AG10803 (cell line): ENCODE measurements around the gene PIWIL1.

Experiments
- DNase-seq: peaks from one replicate; pipeline ENCODE4 v3.0.0; 2010; ENCODE audit warnings: low read depth
- H3K4me3 ChIP-seq: 2 replicates; pipeline ENCODE4 v1.5.1; 2011; ENCODE audit warnings: mild to moderate bottlenecking, low read length, control low read depth
- CTCF ChIP-seq: conservative IDR thresholded peaks from 2 replicates; pipeline ENCODE4 v1.5.1; 2011; ENCODE audit warnings: mild to moderate bottlenecking, low read length, control low read depth, inconsistent platforms

PIWIL1 gene

GRCh38 chr12:130337488-130338303 is at the start of gene PIWIL1:
Gene PIWIL1 (plus strand): TSS chr12:130337887. CDS start chr12:130342592, 4,705 bp downstream.
- no peak for DNase-seq

DNA sequence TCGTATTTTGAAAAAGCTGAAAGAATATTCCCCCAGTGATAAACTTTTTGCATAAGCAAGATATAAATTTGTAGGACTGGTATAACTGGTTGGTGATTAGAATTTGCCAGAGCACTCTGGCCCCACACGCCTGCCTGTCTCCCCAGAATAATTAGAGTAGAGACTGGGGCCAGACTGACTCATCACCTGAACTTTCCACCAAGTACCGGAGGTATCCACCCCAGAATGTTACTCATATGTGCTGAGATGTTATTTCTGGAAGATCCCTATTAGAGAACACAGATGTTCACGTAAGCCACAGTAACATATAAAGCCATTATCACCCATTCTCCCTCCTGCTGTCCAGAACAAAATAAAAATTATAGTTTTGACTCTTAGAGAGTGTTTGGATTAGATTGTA is 49.5 kb upstream of the PIWIL1 start:
- no peak overlapping the region for H3K4me3 ChIP-seq
- TF ChIP-seq CTCF: no peak
- DNase-seq: no peak

More at GRCh38 chr12:130337488-130338303, at the start of gene PIWIL1:
- no peak for TF ChIP-seq CTCF
- no peak within 1 kb of the TSS for H3K4me3 ChIP-seq

GRCh38 chr12:130288691-130289090 is 49.0 kb upstream of the PIWIL1 start:
- no peak overlapping the region for H3K4me3 ChIP-seq
- TF ChIP-seq CTCF: no peak
- no peak for DNase-seq

- no peak for DNase-seq
- H3K4me3 ChIP-seq: no peak overlapping the region
- no peak for TF ChIP-seq CTCF
These were observed 47.6 kb upstream of the PIWIL1 start for GRCh38 chr12:130290114-130290513.

DNA sequence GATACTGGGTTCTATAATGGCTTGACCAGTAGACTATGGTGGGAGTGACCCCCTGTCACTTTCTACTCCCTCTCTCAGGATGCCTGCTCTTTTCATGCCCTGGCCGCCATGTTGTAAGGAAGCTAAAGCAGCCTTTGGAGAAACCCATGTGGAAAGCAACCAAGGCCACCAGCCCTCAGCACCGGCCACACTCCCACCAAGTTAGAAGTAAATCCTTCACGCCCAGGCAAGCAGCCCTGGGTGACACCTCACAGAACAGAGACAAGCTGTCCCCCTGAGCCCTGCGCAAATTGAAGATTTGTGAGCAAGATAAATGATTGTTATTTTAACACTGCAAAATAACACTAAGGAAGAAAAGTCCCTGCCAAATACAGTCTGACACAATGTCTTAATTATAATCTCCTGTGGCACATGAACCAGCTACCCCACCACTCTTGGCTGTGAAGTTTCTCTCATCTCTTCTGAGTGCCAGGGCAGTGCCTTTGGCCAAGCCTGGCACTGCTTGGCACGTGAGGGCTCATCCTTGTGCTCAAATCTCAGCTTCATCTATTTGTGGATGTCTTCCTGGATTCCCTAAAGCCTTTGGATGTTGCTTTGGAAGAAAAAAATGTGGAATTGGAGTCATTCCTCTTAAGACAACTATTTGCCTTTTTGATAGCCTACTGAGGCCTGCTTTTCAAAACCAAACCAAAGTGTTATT is 39.2 kb upstream of the PIWIL1 start:
- no peak for TF ChIP-seq CTCF
- no peak for DNase-seq

DNA sequence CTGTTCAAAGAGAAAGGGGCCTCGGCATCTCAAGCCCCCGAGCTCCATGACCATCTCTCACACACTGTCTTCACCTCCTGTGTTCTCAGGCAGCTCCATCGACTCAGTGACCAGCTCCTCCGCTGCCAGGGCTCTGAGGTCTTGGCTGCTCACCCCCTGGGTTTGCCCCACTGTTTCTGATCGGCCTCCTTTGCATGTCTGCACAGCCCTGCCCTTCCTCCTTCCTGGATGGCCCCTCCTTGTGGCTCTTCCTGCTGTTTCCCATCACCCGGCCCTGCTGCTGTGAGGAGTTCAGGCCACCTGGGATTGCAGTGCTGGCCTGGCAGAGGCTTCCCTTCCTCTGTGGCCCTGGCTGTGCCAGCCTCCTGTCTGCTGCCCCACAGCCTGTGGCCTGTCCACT is 38.1 kb upstream of the PIWIL1 start:
- TF ChIP-seq CTCF: no peak
- H3K4me3 ChIP-seq: no peak overlapping the region
- DNase-seq: no peak

More for the DNA sequence above, 39.2 kb upstream of the PIWIL1 start:
- no peak overlapping the region for H3K4me3 ChIP-seq

- TF ChIP-seq CTCF: no peak
- no peak overlapping the region for H3K4me3 ChIP-seq
- DNase-seq: no peak
These were observed 37.6 kb upstream of the PIWIL1 start for GRCh38 chr12:130300090-130300489.
